ENCODE results near the gene ZBTB44. TPM values are rescaled to one million over a fixed set of nuclear protein-coding genes. Genes with fewer than 3 reads are reported as not detected.

The ZBTB44 gene
- total RNA-seq, 2 donors from 2014 or later: 66.1 to 69.2 TPM

DNA sequence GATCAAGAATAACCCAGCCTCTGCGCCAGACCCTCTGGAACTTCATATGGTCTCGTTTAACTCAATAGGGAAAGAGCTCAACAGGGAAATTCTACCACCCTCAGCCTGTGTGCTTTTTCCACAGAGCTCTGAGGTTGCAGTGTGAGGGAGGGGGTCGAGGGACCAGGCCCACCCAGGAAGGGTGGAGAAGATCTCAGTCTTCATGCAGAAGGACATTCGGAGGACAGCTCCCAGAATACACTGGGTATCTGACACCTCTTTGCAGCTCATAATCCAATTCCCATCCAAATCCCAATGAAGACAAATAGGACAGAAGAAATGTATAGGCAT, 98.5 kb downstream of the ZBTB44 start:
- Mint-ChIP-seq H3K36me3 (ENCODE audit: low read depth) (no peaks in the 10 kb centered on the region), H3K4me1 (no peaks in the 10 kb centered on the region), H3K27me3 (ENCODE audit: insufficient read depth) (peaks cover 3% of the 10 kb centered on the region), H3K4me3 (no peak overlapping the region), H3K9me3 (no peaks in the 10 kb centered on the region), H3K27ac (no peak overlapping the region)
- H3K36me3 ChIP-seq (ENCODE audit: control insufficient read depth, insufficient read depth, low read length): no peaks in the 10 kb centered on the region
- no peak overlapping the region for H3K9ac ChIP-seq (ENCODE audit: extremely low read depth, low read length, poor library complexity, severe bottlenecking)
- no peak for TF ChIP-seq CTCF (conservative IDR thresholded peaks at IDR 0.05)
- no peaks in the 10 kb centered on the region for H3K4me1 ChIP-seq (ENCODE audit: control insufficient read depth, insufficient read depth, low read length)
- WGBS, 2 experiments (ENCODE audit: insufficient coverage in 1 of 2, insufficient read length in 1 of 2): 92% methylated on average over 4 of the region's 4 CpGs; no CpG with 5 or more reads in 1 of the 2 experiments
- no peak overlapping the region for H3K4me3 ChIP-seq (ENCODE audit: low read length)
- H3K27me3 ChIP-seq (ENCODE audit: control insufficient read depth, insufficient read depth, low read length, poor library complexity, severe bottlenecking): no peaks in the 10 kb centered on the region
- no peak overlapping the region for H3K27ac ChIP-seq (ENCODE audit: low read depth, low read length)
- no peak for DNase-seq
- H3K9me3 ChIP-seq (ENCODE audit: control insufficient read depth, low read length): no peaks in the 10 kb centered on the region

GRCh38 chr11:130215531-130216220, 99.0 kb downstream of the ZBTB44 start:
- no peaks in the 10 kb centered on the region for H3K9me3 Mint-ChIP-seq
- Histone ChIP-seq H3K27ac (ENCODE audit: low read depth, low read length) (no peak overlapping the region), H3K4me1 (ENCODE audit: control insufficient read depth, insufficient read depth, low read length) (no peaks in the 10 kb centered on the region), H3K4me3 (ENCODE audit: low read length) (no peak overlapping the region), H3K9ac (ENCODE audit: extremely low read depth, low read length, poor library complexity, severe bottlenecking) (no peak overlapping the region), H3K36me3 (ENCODE audit: control insufficient read depth, insufficient read depth, low read length) (no peaks in the 10 kb centered on the region), H3K27me3 (ENCODE audit: control insufficient read depth, insufficient read depth, low read length, poor library complexity, severe bottlenecking) (no peaks in the 10 kb centered on the region), H3K9me3 (ENCODE audit: control insufficient read depth, low read length) (no peaks in the 10 kb centered on the region)
- DNase-seq: peak; percentile 37
- peaks cover 3% of the 10 kb centered on the region for H3K27me3 Mint-ChIP-seq (ENCODE audit: insufficient read depth)
- no peak for TF ChIP-seq CTCF (conservative IDR thresholded peaks at IDR 0.05)
- H3K27ac Mint-ChIP-seq: no peak overlapping the region
- 92 to 93% methylated on average over 9 to 13 of the region's 13 CpGs for WGBS, 2 experiments (ENCODE audit: insufficient coverage in 1 of 2, insufficient read length in 1 of 2)
- H3K4me1 Mint-ChIP-seq: no peaks in the 10 kb centered on the region
- no peak overlapping the region for H3K4me3 Mint-ChIP-seq
- H3K36me3 Mint-ChIP-seq (ENCODE audit: low read depth): no peaks in the 10 kb centered on the region

GRCh38 chr11:130214861-130215530, 99.7 kb downstream of the ZBTB44 start:
- WGBS, 2 experiments (ENCODE audit: insufficient coverage in 1 of 2, insufficient read length in 1 of 2): 95 to 100% methylated on average over 3 to 6 of the region's 6 CpGs
- Histone ChIP-seq H3K9me3 (ENCODE audit: control insufficient read depth, low read length) (no peaks in the 10 kb centered on the region), H3K9ac (ENCODE audit: extremely low read depth, low read length, poor library complexity, severe bottlenecking) (no peak overlapping the region), H3K4me3 (ENCODE audit: low read length) (no peak overlapping the region), H3K4me1 (ENCODE audit: control insufficient read depth, insufficient read depth, low read length) (no peaks in the 10 kb centered on the region), H3K27ac (ENCODE audit: low read depth, low read length) (no peak overlapping the region), H3K36me3 (ENCODE audit: control insufficient read depth, insufficient read depth, low read length) (no peaks in the 10 kb centered on the region), H3K27me3 (ENCODE audit: control insufficient read depth, insufficient read depth, low read length, poor library complexity, severe bottlenecking) (no peaks in the 10 kb centered on the region)
- Mint-ChIP-seq H3K27me3 (ENCODE audit: insufficient read depth) (peaks cover 3% of the 10 kb centered on the region), H3K36me3 (ENCODE audit: low read depth) (no peaks in the 10 kb centered on the region), H3K9me3 (no peaks in the 10 kb centered on the region), H3K27ac (no peak overlapping the region), H3K4me1 (no peaks in the 10 kb centered on the region), H3K4me3 (no peak overlapping the region)
- DNase-seq: peak; percentile 31
- TF ChIP-seq CTCF (conservative IDR thresholded peaks at IDR 0.05): no peak
